ENCODE results near the gene TRIM28.
A peak's percentile ranks its signal among the peaks of the same experiment; 100 is the strongest.

The TRIM28 gene

GRCh38 chr19:58510084-58510862 is 33.6 kb upstream of the TRIM28 start:
- no peak for TF ChIP-seq CTCF (IDR thresholded peaks at IDR 0.05; ENCODE audit: borderline replicate concordance, insufficient read depth, low read depth, low read length)
- no peak overlapping the region for H3K4me3 ChIP-seq (ENCODE audit: low read depth, low read length)

GRCh38 chr19:58511353-58512208 is 32.3 kb upstream of the TRIM28 start, which contains the start of gene SLC27A5:
Gene SLC27A5 (minus strand): TSS chr19:58511992. CDS start chr19:58511955, 37 bp downstream.
- no peak for TF ChIP-seq CTCF (IDR thresholded peaks at IDR 0.05; ENCODE audit: borderline replicate concordance, insufficient read depth, low read depth, low read length)
- no peak within 1 kb of the TSS for H3K4me3 ChIP-seq (ENCODE audit: low read depth, low read length)

GRCh38 chr19:58513213-58513693 is 30.6 kb upstream of the TRIM28 start:
- H3K4me3 ChIP-seq (ENCODE audit: low read depth, low read length), result no peak overlapping the region
- TF ChIP-seq CTCF (IDR thresholded peaks at IDR 0.05; ENCODE audit: borderline replicate concordance, insufficient read depth, low read depth, low read length), result no peak

GRCh38 chr19:58513694-58514563 is 29.9 kb upstream of the TRIM28 start:
- peak; percentile 100 for TF ChIP-seq CTCF (IDR thresholded peaks at IDR 0.05; ENCODE audit: borderline replicate concordance, insufficient read depth, low read depth, low read length)
- H3K4me3 ChIP-seq (ENCODE audit: low read depth, low read length), result peak overlapping the region; percentile 55

GRCh38 chr19:58514564-58515022 is 29.3 kb upstream of the TRIM28 start:
- no peak for TF ChIP-seq CTCF (IDR thresholded peaks at IDR 0.05; ENCODE audit: borderline replicate concordance, insufficient read depth, low read depth, low read length)
- H3K4me3 ChIP-seq (ENCODE audit: low read depth, low read length), result peak overlapping the region; percentile 55

- no peak overlapping the region for H3K4me3 ChIP-seq (ENCODE audit: low read depth, low read length)
- TF ChIP-seq CTCF (IDR thresholded peaks at IDR 0.05; ENCODE audit: borderline replicate concordance, insufficient read depth, low read depth, low read length), result no peak
Observed at GRCh38 chr19:58515259-58515658, 28.6 kb upstream of the TRIM28 start.
